ENCODE data around the gene NOPCHAP1. TPM values are rescaled to one million over a fixed set of nuclear protein-coding genes. Genes with fewer than 3 reads are reported as not detected.

The NOPCHAP1 gene
- total RNA-seq, 2 donors from 2014 or later = 26.1 to 29.1 TPM

- H3K9me3 Mint-ChIP-seq = no peaks in the 10 kb centered on the region
- no peak overlapping the region for H3K27ac ChIP-seq (ENCODE audit: low read depth, low read length)
These were observed 39.8 kb downstream of the NOPCHAP1 start for GRCh38 chr12:105025890-105026289.

GRCh38 chr12:105026411-105026810, 40.3 kb downstream of the NOPCHAP1 start:
- TF ChIP-seq CTCF (conservative IDR thresholded peaks at IDR 0.05) = no peak
- Histone ChIP-seq H3K9ac (ENCODE audit: extremely low read depth, low read length, poor library complexity, severe bottlenecking) (no peak overlapping the region), H3K27ac (ENCODE audit: low read depth, low read length) (no peak overlapping the region), H3K4me3 (ENCODE audit: low read length) (no peak overlapping the region), H3K4me1 (ENCODE audit: control insufficient read depth, insufficient read depth, low read length) (no peaks in the 10 kb centered on the region), H3K36me3 (ENCODE audit: control insufficient read depth, insufficient read depth, low read length) (no peaks in the 10 kb centered on the region), H3K27me3 (ENCODE audit: control insufficient read depth, insufficient read depth, low read length, poor library complexity, severe bottlenecking) (no peaks in the 10 kb centered on the region), H3K9me3 (ENCODE audit: control insufficient read depth, low read length) (no peaks in the 10 kb centered on the region)
- DNase-seq = no peak
- no peak overlapping the region for H3K27ac Mint-ChIP-seq
- no peaks in the 10 kb centered on the region for H3K27me3 Mint-ChIP-seq (ENCODE audit: insufficient read depth)
- no peak overlapping the region for H3K4me3 Mint-ChIP-seq
- H3K4me1 Mint-ChIP-seq = no peaks in the 10 kb centered on the region
- H3K9me3 Mint-ChIP-seq = no peaks in the 10 kb centered on the region
- H3K36me3 Mint-ChIP-seq (ENCODE audit: low read depth) = no peaks in the 10 kb centered on the region
- WGBS, 2 experiments (ENCODE audit: insufficient coverage in 1 of 2, insufficient read length in 1 of 2) = 98 to 100% methylated on average over 4 of the region's 4 CpGs

More at GRCh38 chr12:105025890-105026289, 39.8 kb downstream of the NOPCHAP1 start:
- no peak overlapping the region for H3K4me3 ChIP-seq (ENCODE audit: low read length)
- 91 to 100% methylated on average over 3 to 5 of the region's 5 CpGs for WGBS, 2 experiments (ENCODE audit: insufficient coverage in 1 of 2, insufficient read length in 1 of 2)
- H3K27ac Mint-ChIP-seq = no peak overlapping the region
- H3K36me3 Mint-ChIP-seq (ENCODE audit: low read depth) = no peaks in the 10 kb centered on the region
- TF ChIP-seq CTCF (conservative IDR thresholded peaks at IDR 0.05) = no peak
- DNase-seq = no peak
- no peaks in the 10 kb centered on the region for H3K27me3 ChIP-seq (ENCODE audit: control insufficient read depth, insufficient read depth, low read length, poor library complexity, severe bottlenecking)
- no peak overlapping the region for H3K9ac ChIP-seq (ENCODE audit: extremely low read depth, low read length, poor library complexity, severe bottlenecking)
- H3K4me1 Mint-ChIP-seq = no peaks in the 10 kb centered on the region
- no peak overlapping the region for H3K4me3 Mint-ChIP-seq
- H3K36me3 ChIP-seq (ENCODE audit: control insufficient read depth, insufficient read depth, low read length) = no peaks in the 10 kb centered on the region
- no peaks in the 10 kb centered on the region for H3K4me1 ChIP-seq (ENCODE audit: control insufficient read depth, insufficient read depth, low read length)
- H3K9me3 ChIP-seq (ENCODE audit: control insufficient read depth, low read length) = no peaks in the 10 kb centered on the region
- H3K27me3 Mint-ChIP-seq (ENCODE audit: insufficient read depth) = no peaks in the 10 kb centered on the region

GRCh38 chr12:105030820-105031807, 45.0 kb downstream of the NOPCHAP1 start:
- H3K4me3 Mint-ChIP-seq = no peak overlapping the region
- Histone ChIP-seq H3K27ac (ENCODE audit: low read depth, low read length) (no peak overlapping the region), H3K27me3 (ENCODE audit: control insufficient read depth, insufficient read depth, low read length, poor library complexity, severe bottlenecking) (no peaks in the 10 kb centered on the region), H3K4me1 (ENCODE audit: control insufficient read depth, insufficient read depth, low read length) (no peaks in the 10 kb centered on the region), H3K36me3 (ENCODE audit: control insufficient read depth, insufficient read depth, low read length) (no peaks in the 10 kb centered on the region), H3K9ac (ENCODE audit: extremely low read depth, low read length, poor library complexity, severe bottlenecking) (no peak overlapping the region), H3K9me3 (ENCODE audit: control insufficient read depth, low read length) (no peaks in the 10 kb centered on the region), H3K4me3 (ENCODE audit: low read length) (no peak overlapping the region)
- peaks cover 2% of the 10 kb centered on the region for H3K36me3 Mint-ChIP-seq (ENCODE audit: low read depth)
- H3K9me3 Mint-ChIP-seq = no peaks in the 10 kb centered on the region
- TF ChIP-seq CTCF (conservative IDR thresholded peaks at IDR 0.05) = no peak
- H3K27me3 Mint-ChIP-seq (ENCODE audit: insufficient read depth) = no peaks in the 10 kb centered on the region
- no peak overlapping the region for H3K27ac Mint-ChIP-seq
- no peaks in the 10 kb centered on the region for H3K4me1 Mint-ChIP-seq
- no peak for DNase-seq
- WGBS, 2 experiments (ENCODE audit: insufficient coverage in 1 of 2, insufficient read length in 1 of 2) = 92 to 93% methylated on average over 7 to 8 of the region's 9 CpGs
